NCI-H2227 (cell line): Measurements from ENCODE around the gene SPPL3.

Source experiments
- DNase-seq: peaks from one replicate; lab custom pipeline; 2025; ENCODE audit not compliant: unreplicated experiment; lab: John Stamatoyannopoulos, UW

The SPPL3 gene

DNA sequence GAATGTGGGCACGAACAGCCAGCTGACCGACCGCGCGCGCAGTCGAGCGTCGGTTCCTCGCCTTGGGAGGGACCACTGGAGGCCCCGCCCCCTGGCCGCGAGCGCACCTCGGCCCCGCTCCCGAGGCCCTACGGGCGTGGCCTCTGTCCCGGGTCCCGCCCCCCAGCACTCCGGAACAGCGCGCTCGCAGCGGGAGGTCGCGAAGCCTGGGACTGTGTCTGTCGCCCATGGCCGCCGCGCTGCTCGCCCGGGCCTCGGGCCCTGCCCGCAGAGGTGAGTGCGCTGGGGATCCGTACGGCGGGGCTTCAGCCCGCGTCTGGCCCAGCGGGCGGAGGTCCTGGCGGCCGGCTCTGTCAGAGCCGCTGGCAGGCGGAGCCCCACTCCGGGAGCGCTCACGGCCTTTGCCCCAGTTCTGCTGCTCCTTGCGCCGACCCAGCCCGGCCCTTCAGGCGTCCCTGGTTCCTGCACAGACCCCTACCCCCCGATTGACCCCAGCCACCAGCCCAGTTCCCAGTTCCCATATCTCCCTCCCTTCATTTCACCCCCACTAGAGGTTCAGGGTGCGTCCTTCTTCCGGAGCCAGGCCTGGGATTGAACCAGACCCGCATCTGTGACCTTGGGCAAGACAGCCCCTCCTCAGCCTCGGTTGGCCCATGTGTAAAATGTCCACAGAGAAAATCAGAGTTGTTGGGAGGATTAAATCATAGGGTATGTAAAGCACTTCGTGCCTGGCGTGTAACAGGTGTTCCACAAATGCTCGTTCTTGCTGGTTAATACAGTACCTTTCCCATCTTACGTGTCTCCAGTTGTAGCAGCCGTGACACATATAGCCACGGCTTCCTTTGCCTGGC lies 178.3 kb downstream of the SPPL3 start, which contains the start of gene ACADS:
TSS of gene ACADS (plus strand) at position 168 of the 851 bp plus-strand sequence. CDS start at position 228, 60 bp downstream.
- peak; percentile 93 for DNase-seq

DNA sequence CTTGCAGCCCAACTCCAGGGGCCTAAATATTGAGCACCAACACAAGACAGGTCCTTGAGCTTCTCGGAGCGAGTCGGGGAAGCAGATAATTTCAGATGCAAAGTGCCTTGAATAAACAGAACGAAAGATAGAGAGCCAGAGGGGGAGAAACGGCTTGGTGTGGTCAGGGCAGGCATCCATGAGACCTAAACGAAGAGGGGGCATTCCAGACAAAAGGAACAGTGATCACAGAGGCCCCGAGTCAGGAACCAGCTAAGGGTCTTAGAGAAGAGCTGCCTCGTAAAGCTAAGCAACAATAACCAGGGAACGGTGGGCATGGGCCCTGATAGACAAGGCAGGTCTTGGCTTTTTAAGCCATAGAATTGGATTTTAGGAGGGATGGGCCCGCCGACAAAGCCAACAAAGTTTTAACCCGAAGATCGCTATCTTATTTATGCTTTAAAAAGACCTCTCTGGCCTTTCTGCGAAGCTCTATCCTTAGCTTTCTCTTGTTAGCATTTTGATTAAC lies 179.0 kb downstream of the SPPL3 start:
- DNase-seq: no peak

DNA sequence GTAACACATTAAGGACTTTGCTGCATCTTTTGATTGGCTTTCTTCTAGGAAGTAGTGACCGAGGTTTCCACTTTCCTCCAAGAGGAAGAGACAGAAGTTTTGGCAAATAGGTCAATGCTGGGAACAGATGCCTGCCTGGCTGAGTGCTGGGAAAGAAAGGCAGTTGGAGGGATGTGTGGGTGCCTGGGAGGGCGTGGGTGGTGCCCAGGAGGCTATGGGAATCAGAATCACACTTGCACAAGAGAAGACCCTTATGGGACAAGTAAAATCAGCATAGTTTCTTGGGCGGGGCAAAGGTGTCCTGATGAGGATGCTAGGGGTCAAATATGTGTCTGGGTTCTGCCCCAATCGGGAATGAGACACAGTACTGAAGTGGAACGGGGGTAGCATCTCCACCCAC lies 179.4 kb downstream of the SPPL3 start:
- no peak for DNase-seq

DNA sequence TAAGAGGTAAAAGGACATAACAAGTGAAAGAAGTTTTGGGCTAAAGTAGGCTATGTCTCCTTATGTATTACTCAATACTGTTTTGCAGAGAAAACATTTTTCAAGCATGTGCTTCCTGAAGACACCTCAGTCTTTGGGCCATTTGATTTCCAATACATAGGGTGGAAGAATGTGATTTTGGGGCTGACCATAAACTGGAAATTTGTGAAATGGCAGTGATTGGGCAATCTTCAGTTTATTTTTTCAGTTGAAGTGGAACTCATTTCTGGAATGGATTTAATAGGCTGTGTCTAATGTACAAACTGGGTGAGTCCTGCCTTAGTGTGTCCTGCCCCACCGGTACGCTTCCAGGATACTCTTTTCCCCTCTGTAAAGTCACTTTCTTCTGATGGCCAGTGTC lies 181.4 kb downstream of the SPPL3 start:
- no peak for DNase-seq

DNA sequence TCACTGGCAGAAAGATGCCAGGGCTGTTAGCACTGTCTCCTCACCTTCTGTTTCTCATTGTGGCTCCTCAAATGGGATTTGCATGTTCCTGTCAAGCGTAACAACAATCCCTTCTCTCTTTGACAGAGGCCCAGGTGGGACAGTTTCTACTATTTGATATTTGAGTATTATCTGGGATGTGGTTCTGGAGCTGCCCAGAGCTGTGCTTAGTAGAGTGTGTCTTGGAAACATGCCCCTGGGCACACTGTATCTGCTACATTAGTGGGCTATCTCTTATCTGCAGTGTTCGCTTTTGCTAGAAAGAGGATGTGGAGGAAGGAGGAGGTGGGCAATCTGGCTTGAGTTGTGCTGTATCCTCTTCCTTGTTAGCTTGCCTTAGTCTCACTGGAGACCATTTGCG lies 182.3 kb downstream of the SPPL3 start:
- no peak for DNase-seq

DNA sequence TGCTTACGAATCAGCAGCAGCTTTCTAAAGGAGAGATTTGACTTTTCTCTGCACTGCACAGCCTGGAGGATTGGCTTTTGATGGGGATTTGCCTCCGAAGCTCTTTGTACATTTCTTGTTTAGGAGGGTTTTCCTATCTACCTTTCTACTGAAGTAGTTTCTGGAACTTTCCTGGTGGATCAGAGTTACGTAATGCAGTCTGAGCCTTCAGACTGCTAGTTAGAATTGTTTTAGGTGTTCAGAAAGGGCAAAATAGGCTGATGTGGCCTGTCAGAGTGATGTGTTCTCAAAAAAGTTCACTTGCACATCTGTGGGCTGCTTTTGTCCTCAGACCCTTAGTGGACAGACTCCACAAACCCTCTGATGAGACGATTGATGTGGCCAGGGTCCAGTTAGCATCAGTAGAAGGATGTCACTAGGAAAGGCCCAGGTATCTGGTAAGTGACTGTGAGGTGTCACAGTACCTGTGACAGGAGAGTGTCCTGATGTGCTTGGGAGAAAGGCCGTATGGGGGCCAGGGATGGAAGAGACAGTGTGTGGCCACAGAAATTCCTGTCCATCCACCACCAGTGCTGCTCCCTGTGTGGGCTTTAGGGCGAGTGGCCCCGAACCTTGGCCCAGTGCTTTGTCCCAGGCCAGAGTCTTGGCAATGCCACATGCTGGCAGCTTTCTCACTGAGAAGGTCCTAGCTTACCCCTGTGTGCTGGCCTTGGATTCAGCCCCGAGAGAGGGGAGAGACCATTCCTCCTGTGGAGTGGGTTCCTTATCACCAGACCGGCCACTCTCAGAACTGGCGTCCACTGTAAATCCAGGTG lies 183.0 kb downstream of the SPPL3 start:
- DNase-seq: no peak

DNA sequence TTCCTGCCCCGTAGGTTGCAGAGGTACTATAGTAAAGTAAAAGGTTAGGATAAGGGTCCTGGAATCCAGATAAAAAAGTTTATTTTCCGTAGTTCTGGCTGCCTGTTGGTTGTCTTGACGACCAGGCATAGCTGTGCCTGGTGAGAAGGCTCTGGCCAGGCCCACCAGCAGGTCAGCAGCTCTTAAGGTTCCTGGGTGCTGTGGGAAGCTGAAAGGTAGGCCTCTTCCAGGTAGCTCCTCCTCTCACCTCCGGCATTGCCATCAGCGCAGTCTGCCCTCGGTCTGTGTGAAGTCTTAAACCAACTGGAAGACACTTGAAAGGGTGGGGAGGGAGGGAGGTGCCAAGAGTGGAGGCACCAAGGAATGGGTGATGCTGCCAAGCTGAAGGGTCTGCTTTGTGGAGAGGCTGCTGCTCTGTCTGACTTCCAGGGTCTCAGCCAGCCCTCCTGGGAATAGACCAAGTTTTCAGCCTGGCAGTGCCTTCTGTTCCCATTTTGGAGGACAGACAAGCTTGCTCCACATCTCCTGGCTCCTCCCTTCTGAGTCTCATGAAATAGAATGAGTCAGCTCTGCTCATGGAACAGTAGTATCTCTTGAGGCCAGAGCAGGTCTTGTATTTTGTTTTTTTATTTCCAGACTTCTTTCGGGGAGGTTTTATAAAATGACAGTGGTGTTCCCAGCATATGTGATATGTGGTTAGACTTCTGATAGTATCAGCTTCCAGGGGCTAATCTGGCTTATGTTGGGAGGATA lies 183.7 kb downstream of the SPPL3 start:
- DNase-seq: no peak

DNA sequence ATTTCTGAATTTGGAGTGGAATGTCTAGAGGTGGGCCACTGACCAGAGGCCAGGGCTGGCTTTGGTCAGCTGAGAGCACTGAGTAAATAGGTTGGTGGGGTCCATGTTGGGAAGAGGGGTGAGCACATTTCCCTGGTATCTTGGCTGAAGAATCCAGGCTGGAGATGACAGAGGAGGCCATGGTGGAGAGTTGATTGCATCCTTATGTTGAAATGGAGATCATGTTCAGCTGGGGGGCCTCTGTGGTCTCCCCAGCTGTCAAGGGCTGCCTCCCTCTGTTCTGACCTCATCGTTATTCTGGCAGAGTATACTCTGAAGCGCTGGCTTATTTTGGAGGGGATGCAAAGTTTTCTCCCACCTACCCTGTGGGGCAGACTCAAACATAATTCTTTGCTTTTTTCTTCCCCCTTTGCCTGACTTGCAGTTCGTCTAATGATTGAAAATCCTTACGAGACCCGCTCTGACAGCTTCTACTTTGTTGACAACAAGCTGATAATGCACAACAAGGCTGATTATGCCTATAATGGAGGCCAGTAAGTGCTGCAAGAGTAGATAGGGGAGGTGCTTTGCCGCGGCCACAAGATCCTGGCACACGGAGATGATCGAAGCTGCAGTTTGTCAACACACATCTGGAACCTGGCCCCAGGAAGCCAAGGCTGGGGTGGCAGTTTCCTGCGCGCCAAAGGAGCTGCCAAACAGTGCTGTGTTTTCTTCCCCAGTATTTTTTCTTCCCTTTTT lies 184.5 kb downstream of the SPPL3 start:
- DNase-seq: no peak

DNA sequence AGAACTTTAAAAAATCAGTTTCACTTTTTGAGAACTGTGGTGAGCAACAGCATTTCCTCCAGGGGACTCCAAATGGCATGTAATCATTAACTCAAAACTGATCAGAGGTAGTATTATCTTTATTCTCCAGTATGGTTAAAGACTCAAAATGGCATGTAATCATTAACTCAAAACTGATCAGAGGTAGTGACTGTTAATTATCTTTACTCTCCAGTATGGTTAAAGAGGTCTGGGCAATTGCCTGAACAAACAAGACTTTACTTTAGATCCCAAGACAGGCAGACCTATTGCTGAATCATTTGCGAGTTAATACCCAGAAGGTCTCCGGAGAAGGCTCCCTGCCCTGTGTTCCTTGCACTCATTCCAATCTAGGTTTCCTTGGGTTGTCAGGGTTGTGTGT lies 185.1 kb downstream of the SPPL3 start:
- no peak for DNase-seq

DNA sequence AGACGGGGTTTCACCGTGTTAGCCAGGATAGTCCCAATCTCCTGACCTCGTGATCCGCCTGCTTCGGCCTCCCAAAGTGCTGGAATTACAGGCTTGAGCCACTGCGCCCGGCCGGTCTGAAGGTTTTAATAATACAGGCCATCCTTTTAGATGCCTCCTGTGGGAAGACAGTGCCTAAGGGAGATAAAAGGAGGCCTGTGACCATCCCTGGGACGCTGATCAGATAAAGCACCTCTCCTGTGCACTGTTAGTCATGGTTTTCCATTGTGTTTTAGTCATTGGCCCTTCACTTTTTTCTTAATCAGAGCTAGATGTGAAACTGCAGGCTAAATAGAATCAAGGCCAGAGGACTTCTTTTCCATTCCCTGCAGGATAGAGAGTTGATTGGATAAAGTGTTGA lies 186.1 kb downstream of the SPPL3 start:
- no peak for DNase-seq

DNA sequence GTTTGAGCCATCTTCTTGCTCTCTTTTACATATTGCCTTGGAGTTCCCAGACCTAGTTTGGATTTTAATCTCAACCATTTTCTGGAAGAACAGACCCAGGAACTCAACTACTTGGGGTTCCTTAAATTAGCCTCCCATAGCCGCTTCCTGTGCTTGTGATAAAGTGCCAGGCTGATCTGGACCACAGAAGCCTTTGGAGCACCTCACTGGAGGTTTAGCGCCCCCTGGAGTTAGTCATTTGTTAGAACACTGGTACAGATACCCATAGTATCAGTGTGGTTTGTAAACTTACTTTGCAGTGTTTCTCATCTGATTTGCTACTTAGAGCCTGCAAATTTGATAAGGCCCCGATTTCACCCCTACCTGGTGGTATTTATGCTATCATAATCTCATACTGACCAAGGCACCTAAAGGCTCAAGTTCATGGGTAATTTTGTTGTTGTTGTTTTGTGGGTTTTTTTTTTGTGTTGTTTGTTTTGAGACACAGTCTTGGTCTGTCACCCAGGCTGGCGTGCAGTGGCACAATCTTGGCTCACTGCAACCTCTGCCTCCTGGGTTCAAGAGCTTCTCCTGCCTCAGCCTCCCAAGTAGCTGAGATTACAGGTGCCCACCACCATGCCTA lies 190.2 kb downstream of the SPPL3 start:
- peak; percentile 87 for DNase-seq

DNA sequence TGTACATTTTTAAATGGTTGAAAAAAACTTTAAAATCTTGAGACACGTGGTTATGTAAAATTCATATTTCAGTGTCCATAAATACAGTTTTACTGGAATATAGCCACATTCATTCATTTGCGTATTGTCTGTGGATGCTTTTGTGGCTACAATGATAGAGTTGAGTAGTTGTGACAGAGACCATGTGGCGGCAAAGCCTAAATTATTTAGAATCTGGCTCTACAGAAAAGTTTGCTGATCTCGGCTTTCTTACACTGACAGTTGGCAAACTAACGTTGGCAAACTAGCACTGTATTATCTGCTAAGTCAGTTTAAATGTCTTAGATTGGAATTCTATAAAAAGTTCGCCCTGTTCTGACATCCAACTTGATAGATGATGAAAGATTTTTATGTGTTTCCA lies 191.5 kb downstream of the SPPL3 start:
- DNase-seq: no peak
